Hepatocyte (in vitro differentiated cells): ENCODE measurements around the gene DIP2C.

ENCODE experiments used
- EZH2phosphoT487 ChIP-seq: fragments of 200-600 bp; sonication (generic); IDR thresholded peaks from one replicate; pipeline ENCODE4 v1.6.1; 2018; ENCODE audit warnings: antibody characterized with exemption, mild to moderate bottlenecking, low read depth, moderate library complexity; ENCODE audit not compliant: unreplicated experiment, severe bottlenecking
- TF ChIP-seq, protein P1 (sequence below): fragments of 200-600 bp; sonication (generic); IDR thresholded peaks from 2 replicates; pipeline ENCODE4 v1.5.1; 2016; ENCODE audit warnings: antibody characterized with exemption, mild to moderate bottlenecking; ENCODE audit not compliant: poor library complexity

DNA sequence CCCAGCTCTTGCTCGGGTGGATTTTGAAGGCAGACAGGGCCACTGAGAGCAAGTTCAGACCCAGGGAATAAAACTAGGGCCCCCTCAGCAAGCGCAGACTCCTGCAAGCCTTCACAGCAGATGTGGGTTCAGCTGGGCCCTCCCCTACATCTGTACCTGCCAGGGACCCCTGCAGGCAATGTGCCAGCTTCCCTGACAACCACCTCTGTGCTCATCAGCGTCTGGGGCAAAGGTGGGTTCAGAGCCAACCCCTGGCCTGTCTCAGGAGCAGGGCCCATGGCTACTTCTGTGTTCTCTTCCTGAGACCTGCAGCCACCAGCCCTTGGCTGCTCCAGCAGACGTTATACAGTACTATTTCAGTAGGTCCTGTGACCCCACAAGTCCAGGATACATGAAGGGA lies 189.5 kb downstream of the DIP2C start:
- no peak for TF ChIP-seq EZH2phosphoT487
- TF ChIP-seq, protein P1, sequence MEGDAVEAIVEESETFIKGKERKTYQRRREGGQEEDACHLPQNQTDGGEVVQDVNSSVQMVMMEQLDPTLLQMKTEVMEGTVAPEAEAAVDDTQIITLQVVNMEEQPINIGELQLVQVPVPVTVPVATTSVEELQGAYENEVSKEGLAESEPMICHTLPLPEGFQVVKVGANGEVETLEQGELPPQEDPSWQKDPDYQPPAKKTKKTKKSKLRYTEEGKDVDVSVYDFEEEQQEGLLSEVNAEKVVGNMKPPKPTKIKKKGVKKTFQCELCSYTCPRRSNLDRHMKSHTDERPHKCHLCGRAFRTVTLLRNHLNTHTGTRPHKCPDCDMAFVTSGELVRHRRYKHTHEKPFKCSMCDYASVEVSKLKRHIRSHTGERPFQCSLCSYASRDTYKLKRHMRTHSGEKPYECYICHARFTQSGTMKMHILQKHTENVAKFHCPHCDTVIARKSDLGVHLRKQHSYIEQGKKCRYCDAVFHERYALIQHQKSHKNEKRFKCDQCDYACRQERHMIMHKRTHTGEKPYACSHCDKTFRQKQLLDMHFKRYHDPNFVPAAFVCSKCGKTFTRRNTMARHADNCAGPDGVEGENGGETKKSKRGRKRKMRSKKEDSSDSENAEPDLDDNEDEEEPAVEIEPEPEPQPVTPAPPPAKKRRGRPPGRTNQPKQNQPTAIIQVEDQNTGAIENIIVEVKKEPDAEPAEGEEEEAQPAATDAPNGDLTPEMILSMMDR = no peak
